ENCODE results near the gene APOL4.
"Not testable (repeated sequence)": the region's sequence is repeated elsewhere in the genome, so short reads cannot be mapped to it uniquely, and the experiment has no call there.

The APOL4 gene
- total RNA-seq: 0 to 0.18 (median 0) reads per million in 4 experiments

DNA sequence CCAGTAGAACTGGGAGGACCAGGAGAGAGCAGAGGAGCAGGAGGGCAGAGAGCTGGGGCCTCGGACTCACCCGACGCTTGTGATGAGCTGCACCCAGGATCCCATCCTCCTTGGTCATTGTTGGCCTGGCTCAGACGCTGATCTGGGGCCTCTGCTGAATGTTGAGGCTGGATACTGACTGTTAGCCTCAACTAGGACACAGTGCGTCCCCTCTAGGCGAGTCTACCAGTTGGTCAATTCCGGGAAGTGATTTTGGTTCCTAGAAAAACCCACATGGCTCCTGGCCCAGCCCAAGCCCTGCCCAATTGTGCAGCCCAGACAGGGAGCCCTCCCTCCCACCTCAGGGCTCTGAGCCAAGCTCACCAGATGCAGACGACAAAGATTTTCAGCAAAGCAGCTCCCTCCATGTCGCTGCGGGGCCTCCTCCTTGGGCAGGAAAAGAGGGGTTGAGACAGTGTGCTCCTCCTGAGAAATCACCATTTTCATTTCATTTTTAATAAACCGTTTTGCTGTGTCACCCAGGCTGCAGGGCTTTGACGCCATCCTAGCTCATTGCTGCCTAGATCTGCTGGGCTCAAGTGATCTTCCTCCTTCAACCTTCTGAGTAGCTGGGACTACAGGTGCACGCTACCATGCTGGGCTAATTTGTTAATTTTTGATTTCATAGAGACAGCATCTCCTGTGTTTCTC lies at the start of gene APOL4:
Gene APOL4, minus strand, starts transcription at position 180 of the 690 bp plus-strand sequence. Its CDS starts 75 bp downstream, at position 105.
- no peak for DNase-seq

GRCh38 chr22:36250292-36250960 lies 48.8 kb upstream of the APOL4 start:
- not testable (repeated sequence) for DNase-seq

- no peak for DNase-seq
These were observed 47.6 kb upstream of the APOL4 start for GRCh38 chr22:36249160-36249559.

- DNase-seq: no peak
These were observed 46.3 kb upstream of the APOL4 start for GRCh38 chr22:36247955-36248354.

GRCh38 chr22:36246718-36247117 lies 45.1 kb upstream of the APOL4 start:
- no peak for DNase-seq

- DNase-seq: no peak
These were observed 44.3 kb upstream of the APOL4 start for GRCh38 chr22:36245805-36246356.

DNA sequence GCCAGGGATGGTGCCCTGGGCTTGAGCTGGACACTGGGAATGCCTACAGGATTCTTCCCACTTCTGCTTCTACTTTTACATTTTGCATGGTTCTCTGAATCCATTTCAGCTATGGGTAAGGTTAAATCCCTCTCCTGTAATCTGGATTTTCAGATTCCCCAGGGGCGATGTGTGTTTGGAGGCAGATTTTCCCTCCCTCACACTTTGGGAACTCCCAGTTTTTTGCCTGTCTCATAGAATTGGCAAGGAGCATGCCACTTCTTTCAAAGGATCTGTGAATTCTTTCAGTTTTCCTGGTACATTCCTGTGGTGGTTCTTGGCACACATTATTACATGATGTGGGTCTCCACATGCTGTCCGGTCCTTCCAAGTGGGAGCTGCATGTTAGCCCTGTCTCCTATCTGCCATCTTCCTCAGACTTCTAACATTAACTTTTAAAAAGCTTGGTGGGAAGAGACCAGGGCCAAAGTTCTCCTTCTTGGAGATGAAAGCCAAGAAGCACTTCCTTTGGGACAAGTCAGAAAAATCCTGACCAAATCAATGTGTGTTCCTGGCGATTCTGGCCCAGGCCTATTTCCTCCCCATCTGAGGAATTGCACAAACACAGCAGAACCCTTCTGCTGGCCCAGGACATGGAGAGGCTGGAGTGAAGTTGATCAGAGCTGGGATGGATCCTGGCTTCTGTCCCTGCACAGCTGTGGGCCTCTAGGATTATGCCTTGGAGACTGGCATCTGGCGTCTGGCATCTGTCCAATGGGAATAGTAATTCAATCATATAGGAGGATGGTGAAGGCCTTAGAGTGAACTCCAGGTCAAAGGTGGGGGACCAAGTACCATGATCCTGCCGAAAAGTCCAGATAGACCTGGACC lies 43.1 kb upstream of the APOL4 start:
- no peak for DNase-seq

- no peak for DNase-seq
These were observed 42.4 kb upstream of the APOL4 start for GRCh38 chr22:36243986-36244385.

GRCh38 chr22:36239401-36240171 lies 38.0 kb upstream of the APOL4 start, which contains the start of gene APOL2:
TSS of gene APOL2 (minus strand) at chr22:36239527. CDS start at chr22:36233162, 6,365 bp downstream.
- peak; percentile 72 for DNase-seq

DNA sequence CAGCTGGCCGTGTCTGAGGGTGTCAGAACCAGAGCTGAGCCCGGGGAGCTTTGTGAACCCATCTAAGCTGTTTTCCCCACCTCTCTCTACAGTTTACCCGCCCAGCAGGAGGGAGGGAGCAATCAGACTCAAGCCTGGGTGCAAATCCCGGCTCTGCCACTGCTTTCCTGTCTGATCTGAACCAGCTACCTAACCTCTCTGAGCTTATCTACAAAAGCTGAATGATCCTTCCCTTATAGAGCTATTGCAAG lies 37.5 kb upstream of the APOL4 start:
- no peak for DNase-seq

DNA sequence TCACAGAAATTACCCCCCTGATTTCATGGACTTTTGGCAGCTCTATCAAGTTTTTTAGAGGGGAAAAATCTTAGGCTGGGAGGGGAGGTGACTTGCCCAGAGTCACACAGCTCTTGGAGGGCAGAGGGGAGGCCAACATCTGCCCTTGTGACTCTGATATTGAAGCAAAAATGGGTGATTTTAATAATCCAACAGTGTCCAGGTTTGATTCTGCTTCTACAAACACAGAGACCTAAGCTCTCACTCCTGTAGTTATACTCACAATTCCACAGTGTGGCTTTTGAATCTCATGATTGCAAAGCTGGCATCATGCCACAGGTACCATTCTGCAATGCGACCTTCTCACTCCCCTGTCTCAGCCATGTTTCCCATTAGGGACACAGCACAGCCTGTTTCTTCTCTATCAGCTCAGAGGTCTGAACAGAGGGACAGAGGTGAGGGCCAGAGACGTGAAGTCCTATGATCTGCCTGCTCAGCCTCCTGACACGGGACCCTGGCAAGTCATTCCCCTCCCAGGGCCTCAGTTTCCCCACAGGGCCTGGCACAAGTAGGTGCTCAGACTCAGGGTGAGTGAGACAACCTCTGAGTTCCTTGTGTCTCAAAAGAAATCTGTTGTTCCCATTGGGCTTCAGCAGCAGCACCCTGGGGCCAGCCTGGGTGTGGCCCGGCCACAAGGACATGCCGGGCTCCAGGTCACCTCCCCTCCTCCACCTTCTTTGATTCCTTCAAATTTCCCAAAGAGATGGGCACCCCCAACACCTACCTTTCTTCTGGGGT lies 37.0 kb upstream of the APOL4 start:
- DNase-seq: no peak

DNA sequence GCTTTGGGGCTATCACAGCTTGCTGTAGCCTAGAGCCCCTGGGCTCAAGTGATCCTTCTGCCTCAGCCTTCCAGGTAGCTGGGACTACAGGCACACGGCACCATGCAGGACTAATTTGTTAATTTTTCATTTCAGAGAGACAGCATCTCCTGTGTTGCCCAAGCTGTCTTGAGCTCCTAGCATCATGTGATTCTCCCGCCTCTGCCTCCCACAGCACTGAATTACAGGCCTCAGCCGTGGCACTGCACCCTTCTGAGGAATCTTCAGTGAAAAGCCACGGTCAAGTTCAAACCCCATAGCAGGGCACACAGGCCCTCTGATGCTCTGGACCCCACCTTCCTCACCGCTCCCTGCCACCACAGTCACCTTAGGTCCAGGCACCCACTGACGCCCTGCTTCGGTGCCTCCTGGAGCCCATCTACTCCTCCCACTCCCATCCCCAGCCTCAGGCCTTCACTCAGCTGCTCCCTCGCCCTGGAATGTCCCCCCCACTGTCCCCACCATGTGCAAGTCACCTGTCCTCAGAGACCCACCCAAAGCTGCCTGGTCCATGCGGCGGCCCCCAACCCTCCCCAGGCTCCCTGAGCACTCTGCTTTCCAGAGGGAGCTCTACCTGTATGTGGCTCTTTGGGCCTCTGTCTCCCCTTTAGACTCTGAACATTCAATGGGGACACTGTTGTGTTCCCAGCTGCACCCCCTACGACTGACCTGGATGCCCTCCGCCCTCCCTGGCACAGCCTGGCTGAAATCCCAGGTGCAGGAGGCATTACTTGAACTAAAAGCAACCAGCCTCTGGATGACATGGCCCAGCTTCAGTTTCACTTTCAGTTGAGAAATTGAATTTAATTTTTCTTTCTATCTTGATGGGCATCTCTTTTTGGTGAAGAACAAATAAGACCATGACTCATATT lies 36.1 kb upstream of the APOL4 start:
- DNase-seq: no peak

GRCh38 chr22:36236388-36237319 lies 35.0 kb upstream of the APOL4 start:
- no peak for DNase-seq

- DNase-seq: no peak
These were observed 34.0 kb upstream of the APOL4 start for GRCh38 chr22:36235585-36235984.

DNA sequence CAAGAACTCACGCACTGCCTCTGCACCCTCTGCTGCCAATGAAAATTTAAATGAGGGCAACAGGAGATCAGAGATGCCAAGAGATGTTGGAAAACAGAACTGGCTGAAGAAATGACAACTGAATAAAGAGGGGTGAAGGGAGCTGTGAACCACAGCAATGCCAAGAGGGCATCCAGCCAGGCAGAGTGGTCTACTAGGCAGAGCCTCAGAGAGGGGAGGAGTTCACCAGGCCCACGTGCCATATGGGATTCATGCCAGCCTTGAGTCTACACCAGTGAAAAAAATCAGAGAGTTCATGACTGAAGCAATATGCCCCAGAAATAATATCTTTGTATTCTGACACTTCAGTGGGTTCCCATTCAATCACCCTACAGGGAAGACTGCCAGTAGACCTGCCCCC lies 33.3 kb upstream of the APOL4 start:
- DNase-seq: no peak

- no peak for DNase-seq
These were observed 32.6 kb upstream of the APOL4 start for GRCh38 chr22:36234213-36234612.

- DNase-seq: no peak
These were observed 32.2 kb upstream of the APOL4 start for GRCh38 chr22:36233796-36234195.

- DNase-seq: no peak
These were observed 31.2 kb upstream of the APOL4 start for GRCh38 chr22:36232715-36233401.

DNA sequence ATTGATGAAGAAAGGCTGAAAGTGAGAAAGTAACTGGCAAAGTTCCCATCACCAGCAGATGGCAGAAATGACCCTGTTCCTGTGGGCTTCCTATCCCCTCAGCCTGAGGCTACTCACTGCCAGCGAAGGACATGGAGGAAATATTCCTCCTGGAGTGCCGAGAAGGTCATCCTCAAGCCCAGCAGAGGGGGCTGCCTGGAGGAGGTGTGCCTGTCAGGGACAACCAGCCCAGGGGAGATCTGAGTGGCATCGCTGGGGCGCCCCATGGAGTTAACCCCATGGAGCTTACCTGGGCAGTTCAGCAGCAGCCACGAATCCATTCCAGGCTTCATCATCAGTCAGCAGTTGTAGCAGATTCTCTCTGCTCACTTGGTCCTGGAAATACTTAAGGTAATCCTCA lies 29.4 kb upstream of the APOL4 start:
- DNase-seq: not testable (repeated sequence)

Measured in effector CD8-positive, alpha-beta T cell (primary cell).